ENCODE data around the gene ANKRD62.
"Not testable (repeated sequence)": the region's sequence is repeated elsewhere in the genome, so short reads cannot be mapped to it uniquely, and the experiment has no call there.

Gene ANKRD62

DNA sequence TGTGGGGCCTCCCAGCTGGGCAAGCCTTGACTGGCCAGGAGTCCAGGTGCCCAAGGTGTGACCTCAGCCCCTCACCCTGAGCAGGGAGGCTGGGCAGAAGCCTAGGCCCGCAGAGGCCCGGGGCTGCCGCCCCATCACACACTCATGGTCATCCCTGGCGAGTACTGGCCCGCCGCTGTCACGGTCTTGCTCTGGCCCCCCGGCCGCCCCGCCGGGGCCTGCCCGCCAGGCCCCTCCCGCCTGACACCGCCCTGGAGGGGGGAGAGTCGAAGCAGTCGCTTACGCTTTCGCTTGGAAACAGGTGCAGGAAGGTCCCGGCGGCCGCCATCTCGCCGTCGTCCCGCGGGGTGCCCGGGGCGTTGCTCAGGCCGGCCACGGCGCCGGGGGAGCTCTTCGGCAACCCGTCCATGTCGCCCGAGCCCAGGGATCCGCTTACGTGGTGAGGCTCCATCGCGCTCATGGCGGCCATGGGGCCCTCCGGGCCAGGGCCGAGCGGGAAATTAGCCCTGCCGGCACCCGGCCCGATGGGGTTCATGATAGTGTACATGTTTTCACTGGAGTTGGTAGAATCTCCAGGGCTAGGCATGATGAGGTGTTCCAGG is 26.6 kb upstream of the ANKRD62 start:
- no peak for TF ChIP-seq EZH2phosphoT487 (IDR thresholded peaks at IDR 0.05; ENCODE audit: borderline replicate concordance)
- TF ChIP-seq, protein P1, sequence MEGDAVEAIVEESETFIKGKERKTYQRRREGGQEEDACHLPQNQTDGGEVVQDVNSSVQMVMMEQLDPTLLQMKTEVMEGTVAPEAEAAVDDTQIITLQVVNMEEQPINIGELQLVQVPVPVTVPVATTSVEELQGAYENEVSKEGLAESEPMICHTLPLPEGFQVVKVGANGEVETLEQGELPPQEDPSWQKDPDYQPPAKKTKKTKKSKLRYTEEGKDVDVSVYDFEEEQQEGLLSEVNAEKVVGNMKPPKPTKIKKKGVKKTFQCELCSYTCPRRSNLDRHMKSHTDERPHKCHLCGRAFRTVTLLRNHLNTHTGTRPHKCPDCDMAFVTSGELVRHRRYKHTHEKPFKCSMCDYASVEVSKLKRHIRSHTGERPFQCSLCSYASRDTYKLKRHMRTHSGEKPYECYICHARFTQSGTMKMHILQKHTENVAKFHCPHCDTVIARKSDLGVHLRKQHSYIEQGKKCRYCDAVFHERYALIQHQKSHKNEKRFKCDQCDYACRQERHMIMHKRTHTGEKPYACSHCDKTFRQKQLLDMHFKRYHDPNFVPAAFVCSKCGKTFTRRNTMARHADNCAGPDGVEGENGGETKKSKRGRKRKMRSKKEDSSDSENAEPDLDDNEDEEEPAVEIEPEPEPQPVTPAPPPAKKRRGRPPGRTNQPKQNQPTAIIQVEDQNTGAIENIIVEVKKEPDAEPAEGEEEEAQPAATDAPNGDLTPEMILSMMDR (conservative IDR thresholded peaks at IDR 0.05; ENCODE audit: low read length) = no peak
- no peak overlapping the region for H3K9ac ChIP-seq (ENCODE audit: low read depth, low read length, poor library complexity, severe bottlenecking)
- H3K4me2 ChIP-seq (ENCODE audit: low read depth, low read length, poor library complexity, severe bottlenecking) = no peak overlapping the region
- H3K27me3 ChIP-seq (ENCODE audit: insufficient read depth, low read length, poor library complexity, severe bottlenecking) = no peaks in the 10 kb centered on the region
- H3K79me2 ChIP-seq (ENCODE audit: insufficient read depth, low read length) = no peaks in the 10 kb centered on the region
- H3F3A ChIP-seq (ENCODE audit: low read depth) = no peaks in the 10 kb centered on the region
- H3K4me3 ChIP-seq (ENCODE audit: low read length, poor library complexity, severe bottlenecking) = no peak overlapping the region
- no peaks in the 10 kb centered on the region for H3K4me1 ChIP-seq (ENCODE audit: insufficient read depth, low read length, poor library complexity, severe bottlenecking)
- H3K36me3 ChIP-seq (ENCODE audit: insufficient read depth, low read length) = no peaks in the 10 kb centered on the region
- H3K9me2 ChIP-seq (replicated peaks; ENCODE audit: low read depth, low read length) = no peaks in the 10 kb centered on the region
- H2AFZ ChIP-seq (ENCODE audit: low read length) = no peak overlapping the region
- no peaks in the 10 kb centered on the region for H4K20me1 ChIP-seq (ENCODE audit: insufficient read depth, low read length, poor library complexity, severe bottlenecking)
- no peaks in the 10 kb centered on the region for H3K9me3 ChIP-seq (ENCODE audit: insufficient read depth, low read depth, low read length)

DNA sequence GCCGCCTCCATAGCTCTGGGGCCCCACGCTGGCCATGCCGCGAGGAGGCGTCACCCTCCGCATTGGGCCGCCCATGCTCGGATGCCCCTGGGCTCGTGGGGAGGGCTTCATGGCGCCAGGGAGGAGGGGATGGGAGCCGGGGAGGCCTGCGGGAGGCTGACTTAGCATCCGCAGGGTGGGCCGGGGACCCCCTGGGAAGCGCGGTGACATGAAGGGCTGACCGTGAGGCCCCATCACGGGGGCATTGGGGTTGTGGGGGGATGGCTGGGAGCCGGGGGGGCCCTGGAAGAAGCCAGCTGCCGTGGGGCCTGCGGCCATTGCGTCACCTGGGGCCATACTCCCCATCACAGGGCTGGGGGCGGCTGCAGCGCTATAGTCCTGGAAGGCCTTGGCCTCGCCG is 26.0 kb upstream of the ANKRD62 start:
- Histone ChIP-seq H3K4me2 (ENCODE audit: low read depth, low read length, poor library complexity, severe bottlenecking) (no peak overlapping the region), H3K9me3 (ENCODE audit: insufficient read depth, low read depth, low read length) (no peaks in the 10 kb centered on the region), H3K36me3 (ENCODE audit: insufficient read depth, low read length) (no peaks in the 10 kb centered on the region), H2AFZ (ENCODE audit: low read length) (no peak overlapping the region), H3K9ac (ENCODE audit: low read depth, low read length, poor library complexity, severe bottlenecking) (no peak overlapping the region), H4K20me1 (ENCODE audit: insufficient read depth, low read length, poor library complexity, severe bottlenecking) (no peaks in the 10 kb centered on the region), H3K27me3 (ENCODE audit: insufficient read depth, low read length, poor library complexity, severe bottlenecking) (no peaks in the 10 kb centered on the region), H3K79me2 (ENCODE audit: insufficient read depth, low read length) (no peaks in the 10 kb centered on the region), H3K9me2 (replicated peaks; ENCODE audit: low read depth, low read length) (no peaks in the 10 kb centered on the region), H3F3A (ENCODE audit: low read depth) (no peaks in the 10 kb centered on the region), H3K4me3 (ENCODE audit: low read length, poor library complexity, severe bottlenecking) (no peak overlapping the region), H3K4me1 (ENCODE audit: insufficient read depth, low read length, poor library complexity, severe bottlenecking) (no peaks in the 10 kb centered on the region)
- no peak for TF ChIP-seq EZH2phosphoT487 (IDR thresholded peaks at IDR 0.05; ENCODE audit: borderline replicate concordance)
- TF ChIP-seq, protein P1 (conservative IDR thresholded peaks at IDR 0.05; ENCODE audit: low read length) = no peak

DNA sequence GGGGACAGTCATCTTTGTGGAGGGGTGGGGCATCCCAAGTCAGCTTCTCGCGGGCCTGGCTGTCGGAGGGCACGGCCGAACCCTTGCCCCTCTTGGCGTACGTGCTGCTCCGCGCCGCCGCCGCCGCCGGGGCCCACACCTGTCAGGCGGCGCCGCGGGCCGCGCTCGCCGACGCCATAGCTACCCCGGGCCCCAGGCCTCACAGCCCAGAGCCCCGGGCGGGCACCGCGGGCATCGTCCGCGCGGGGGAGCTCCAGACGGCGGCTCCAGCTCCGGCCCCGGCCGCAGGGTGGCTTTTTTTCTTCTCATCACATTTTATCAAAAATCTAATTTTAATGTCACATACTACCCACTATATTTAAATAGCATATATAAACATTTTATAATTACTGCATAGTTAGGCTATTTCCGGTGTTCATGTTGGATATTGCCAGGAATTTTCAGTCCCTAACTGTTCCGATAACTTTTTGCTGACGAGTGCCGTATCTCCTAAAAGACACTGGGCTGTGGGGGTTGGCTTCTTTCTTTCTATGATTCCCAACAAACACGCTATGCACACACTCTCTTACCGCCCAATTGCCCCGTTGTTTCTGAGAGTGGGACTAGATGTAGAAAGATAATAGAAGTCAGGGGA is 25.2 kb upstream of the ANKRD62 start:
- not testable (repeated sequence) for H3K9ac ChIP-seq (ENCODE audit: low read depth, low read length, poor library complexity, severe bottlenecking); H2AFZ ChIP-seq (ENCODE audit: low read length)

DNA sequence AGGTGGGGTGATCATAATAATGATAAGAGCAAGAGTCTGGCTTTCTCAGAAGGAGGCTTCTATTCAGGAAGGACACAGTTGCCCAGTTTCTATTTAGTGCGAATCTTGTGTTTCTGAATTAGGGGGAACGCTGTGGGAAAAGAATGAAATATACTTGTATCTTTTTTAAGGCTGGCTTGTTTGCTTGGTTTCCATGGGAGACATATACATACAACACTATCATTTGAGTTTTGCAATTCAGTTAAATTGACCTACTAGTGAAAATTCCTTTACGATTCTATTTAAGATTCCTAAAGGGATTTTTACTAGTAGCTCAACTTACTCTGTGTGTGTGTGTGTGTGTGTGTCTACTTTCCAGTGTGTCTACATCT is 24.7 kb upstream of the ANKRD62 start:
- no peak overlapping the region for H3K4me3 ChIP-seq (ENCODE audit: low read length, poor library complexity, severe bottlenecking)
- no peak overlapping the region for H3K4me2 ChIP-seq (ENCODE audit: low read depth, low read length, poor library complexity, severe bottlenecking)
- H3K9me3 ChIP-seq (ENCODE audit: insufficient read depth, low read depth, low read length) = no peaks in the 10 kb centered on the region
- H4K20me1 ChIP-seq (ENCODE audit: insufficient read depth, low read length, poor library complexity, severe bottlenecking) = no peaks in the 10 kb centered on the region
- H3K79me2 ChIP-seq (ENCODE audit: insufficient read depth, low read length) = no peaks in the 10 kb centered on the region
- H3K9me2 ChIP-seq (replicated peaks; ENCODE audit: low read depth, low read length) = no peaks in the 10 kb centered on the region
- H2AFZ ChIP-seq (ENCODE audit: low read length) = no peak overlapping the region
- H3F3A ChIP-seq (ENCODE audit: low read depth) = no peaks in the 10 kb centered on the region
- H3K36me3 ChIP-seq (ENCODE audit: insufficient read depth, low read length) = no peaks in the 10 kb centered on the region
- TF ChIP-seq, protein P1 (conservative IDR thresholded peaks at IDR 0.05; ENCODE audit: low read length) = no peak
- TF ChIP-seq EZH2phosphoT487 (IDR thresholded peaks at IDR 0.05; ENCODE audit: borderline replicate concordance) = no peak
- no peaks in the 10 kb centered on the region for H3K27me3 ChIP-seq (ENCODE audit: insufficient read depth, low read length, poor library complexity, severe bottlenecking)
- H3K4me1 ChIP-seq (ENCODE audit: insufficient read depth, low read length, poor library complexity, severe bottlenecking) = no peaks in the 10 kb centered on the region
- no peak overlapping the region for H3K9ac ChIP-seq (ENCODE audit: low read depth, low read length, poor library complexity, severe bottlenecking)

More for the DNA sequence above, 25.2 kb upstream of the ANKRD62 start:
- H3K4me2 ChIP-seq (ENCODE audit: low read depth, low read length, poor library complexity, severe bottlenecking); H4K20me1 ChIP-seq (ENCODE audit: insufficient read depth, low read length, poor library complexity, severe bottlenecking); H3K4me1 ChIP-seq (ENCODE audit: insufficient read depth, low read length, poor library complexity, severe bottlenecking); H3K79me2 ChIP-seq (ENCODE audit: insufficient read depth, low read length); H3K9me3 ChIP-seq (ENCODE audit: insufficient read depth, low read depth, low read length); H3K36me3 ChIP-seq (ENCODE audit: insufficient read depth, low read length); H3K9me2 ChIP-seq (replicated peaks; ENCODE audit: low read depth, low read length); H3F3A ChIP-seq (ENCODE audit: low read depth); H3K4me3 ChIP-seq (ENCODE audit: low read length, poor library complexity, severe bottlenecking); H3K27me3 ChIP-seq (ENCODE audit: insufficient read depth, low read length, poor library complexity, severe bottlenecking): not testable (repeated sequence)

DNA sequence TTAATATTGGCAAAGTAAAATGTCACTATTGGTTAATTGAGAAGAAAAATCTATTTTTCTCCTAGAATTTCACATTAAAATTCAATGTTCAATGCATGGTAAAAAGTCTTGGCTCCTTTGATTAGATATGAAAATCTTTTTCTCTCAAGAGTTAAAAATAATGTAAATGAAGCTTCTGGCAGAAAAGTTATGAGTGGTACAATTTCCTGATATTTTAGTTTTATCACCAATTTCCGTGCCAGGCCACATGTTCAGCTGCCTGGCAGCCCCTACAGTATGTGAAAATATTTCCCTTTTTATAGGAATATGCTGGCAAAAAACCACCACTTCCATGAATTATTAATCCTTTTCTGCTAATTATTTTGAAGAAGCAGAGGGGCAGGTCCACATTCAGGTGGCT is 22.6 kb upstream of the ANKRD62 start:
- not testable (repeated sequence) for H3K4me3 ChIP-seq (ENCODE audit: low read length, poor library complexity, severe bottlenecking); H3K9me2 ChIP-seq (replicated peaks; ENCODE audit: low read depth, low read length); H3K9ac ChIP-seq (ENCODE audit: low read depth, low read length, poor library complexity, severe bottlenecking); H3K4me2 ChIP-seq (ENCODE audit: low read depth, low read length, poor library complexity, severe bottlenecking); H3K79me2 ChIP-seq (ENCODE audit: insufficient read depth, low read length); H3F3A ChIP-seq (ENCODE audit: low read depth); H3K27me3 ChIP-seq (ENCODE audit: insufficient read depth, low read length, poor library complexity, severe bottlenecking); H4K20me1 ChIP-seq (ENCODE audit: insufficient read depth, low read length, poor library complexity, severe bottlenecking); H3K36me3 ChIP-seq (ENCODE audit: insufficient read depth, low read length); H2AFZ ChIP-seq (ENCODE audit: low read length); H3K4me1 ChIP-seq (ENCODE audit: insufficient read depth, low read length, poor library complexity, severe bottlenecking); H3K9me3 ChIP-seq (ENCODE audit: insufficient read depth, low read depth, low read length)
